ENCODE data around the gene COL6A5. TPM values are rescaled to one million over a fixed set of nuclear protein-coding genes. Genes with fewer than 3 reads are reported as not detected.

Gene COL6A5
- total and polyA plus RNA-seq, 12 donors: 0.11 TPM; not detected in 10

GRCh38 chr3:130463221-130463620, 117.7 kb downstream of the COL6A5 start:
- no peaks in the 10 kb centered on the region for H3K36me3 ChIP-seq (replicated peaks in 1 of 2)
- TF ChIP-seq CTCF (IDR thresholded peaks at IDR 0.05) (no peak), POLR2A (IDR thresholded peaks at IDR 0.05) (no peak)
- no peaks in the 10 kb centered on the region for H3K9me3 ChIP-seq (replicated peaks in 1 of 3)
- no peaks in the 10 kb centered on the region for H3K27me3 ChIP-seq
- no peak for DNase-seq
- H3K27ac ChIP-seq: no peak overlapping the region
- intact Hi-C loops (cut with DNase I): no loop called here
- WGBS, 4 donors: 76 to 97% (median 92%) methylated on average over 1 of the region's 1 CpG
- H3K4me3 ChIP-seq: no peak overlapping the region
- H3K4me1 ChIP-seq (replicated peaks in 1 of 2): no peaks in the 10 kb centered on the region

GRCh38 chr3:130465521-130465920, 120.0 kb downstream of the COL6A5 start:
- WGBS, 4 donors: 69 to 74% (median 71%) methylated on average over 2 of the region's 2 CpGs
- intact Hi-C loops (cut with DNase I): no loop called here
- Histone ChIP-seq H3K4me3 (no peak overlapping the region), H3K27me3 (no peaks in the 10 kb centered on the region), H3K9me3 (replicated peaks in 1 of 3) (no peaks in the 10 kb centered on the region), H3K4me1 (replicated peaks in 1 of 2) (no peaks in the 10 kb centered on the region), H3K27ac (no peak overlapping the region), H3K36me3 (replicated peaks in 1 of 2) (no peaks in the 10 kb centered on the region)
- TF ChIP-seq POLR2A (IDR thresholded peaks at IDR 0.05): no peak
- TF ChIP-seq CTCF (IDR thresholded peaks at IDR 0.05): no peak
- no peak for DNase-seq

GRCh38 chr3:130468311-130468710, 122.8 kb downstream of the COL6A5 start:
- no peak overlapping the region for H3K4me3 ChIP-seq
- H3K9me3 ChIP-seq (replicated peaks in 1 of 3): no peaks in the 10 kb centered on the region
- no peak overlapping the region for H3K27ac ChIP-seq
- TF ChIP-seq POLR2A (IDR thresholded peaks at IDR 0.05) (no peak), CTCF (IDR thresholded peaks at IDR 0.05) (no peak)
- intact Hi-C loops (cut with DNase I): no loop called here
- 88 to 100% (median 91%) methylated on average over 1 of the region's 1 CpG for WGBS, 4 donors
- no peaks in the 10 kb centered on the region for H3K4me1 ChIP-seq (replicated peaks in 1 of 2)
- H3K27me3 ChIP-seq: no peaks in the 10 kb centered on the region
- DNase-seq: no peak
- H3K36me3 ChIP-seq (replicated peaks in 1 of 2): no peaks in the 10 kb centered on the region

- 45 to 54% (median 51%) methylated on average over 3 of the region's 3 CpGs for WGBS, 4 donors
- Histone ChIP-seq H3K4me3 (no peak overlapping the region), H3K27me3 (no peaks in the 10 kb centered on the region), H3K27ac (no peak overlapping the region), H3K4me1 (replicated peaks in 1 of 2) (no peaks in the 10 kb centered on the region), H3K9me3 (replicated peaks in 1 of 3) (no peaks in the 10 kb centered on the region), H3K36me3 (replicated peaks in 1 of 2) (no peaks in the 10 kb centered on the region)
- intact Hi-C loops (cut with DNase I): no loop called here
- no peak for DNase-seq
- no peak for TF ChIP-seq POLR2A (IDR thresholded peaks at IDR 0.05)
- TF ChIP-seq CTCF (IDR thresholded peaks at IDR 0.05): no peak
Observed at GRCh38 chr3:130470126-130470525, 124.7 kb downstream of the COL6A5 start.

Measured in adrenal gland (tissue), 12 donors.